Measurements from ENCODE around the gene RBP5. TPM values are rescaled to one million over a fixed set of nuclear protein-coding genes. Genes with fewer than 3 reads are reported as not detected.

RBP5 gene
- total RNA-seq, 1 donor, result not detected

- no peak for DNase-seq (ENCODE audit: low read depth)
- no peak for TF ChIP-seq CTCF (IDR thresholded peaks at IDR 0.05; ENCODE audit: insufficient read depth, low read length)
- no peak overlapping the region for H3K4me3 ChIP-seq (ENCODE audit: low read depth, low read length)
Measured at GRCh38 chr12:7127916-7128626, 618 bp downstream of the RBP5 start.

- DNase-seq (ENCODE audit: low read depth), result no peak
- no peak for TF ChIP-seq CTCF (IDR thresholded peaks at IDR 0.05; ENCODE audit: insufficient read depth, low read length)
- no peak overlapping the region for H3K4me3 ChIP-seq (ENCODE audit: low read depth, low read length)
Measured at GRCh38 chr12:7125632-7126227, 3.0 kb downstream of the RBP5 start.

GRCh38 chr12:7123806-7124522, 4.7 kb downstream of the RBP5 start:
- DNase-seq (ENCODE audit: low read depth), result no peak
- TF ChIP-seq CTCF (IDR thresholded peaks at IDR 0.05; ENCODE audit: insufficient read depth, low read length), result no peak
- no peak overlapping the region for H3K4me3 ChIP-seq (ENCODE audit: low read depth, low read length)

- DNase-seq (ENCODE audit: low read depth), result no peak
- H3K4me3 ChIP-seq (ENCODE audit: low read depth, low read length), result no peak overlapping the region
- no peak for TF ChIP-seq CTCF (IDR thresholded peaks at IDR 0.05; ENCODE audit: insufficient read depth, low read length)
Measured at GRCh38 chr12:7122811-7123769, 5.6 kb downstream of the RBP5 start.

GRCh38 chr12:7121324-7121723, 7.4 kb downstream of the RBP5 start:
- no peak for TF ChIP-seq CTCF (IDR thresholded peaks at IDR 0.05; ENCODE audit: insufficient read depth, low read length)
- H3K4me3 ChIP-seq (ENCODE audit: low read depth, low read length), result no peak overlapping the region
- no peak for DNase-seq (ENCODE audit: low read depth)

GRCh38 chr12:7120166-7120565, 8.5 kb downstream of the RBP5 start:
- no peak for TF ChIP-seq CTCF (IDR thresholded peaks at IDR 0.05; ENCODE audit: insufficient read depth, low read length)

More at GRCh38 chr12:7120166-7120565, 8.5 kb downstream of the RBP5 start:
- DNase-seq (ENCODE audit: low read depth), result no peak
- H3K4me3 ChIP-seq (ENCODE audit: low read depth, low read length), result no peak overlapping the region
